Right atrium auricular region (tissue), 2 donors: Measurements from ENCODE around the gene IL3. TPM values are rescaled to one million over a fixed set of nuclear protein-coding genes. Genes with fewer than 3 reads are reported as not detected.

Experiments
- DNase-seq: peaks from one replicate; pipeline ENCODE4 v3.0.0-alpha.2; 2019; ENCODE audit warnings: low spot score
- H3K27ac ChIP-seq, 2 donors: fragments of 200-600 bp; sonication (generic); 1 replicate in 1 of 2; 2 replicates in 1 of 2; pipeline ENCODE4 v1.5.1; 2016 to 2019
- H3K27me3 ChIP-seq, 2 donors: fragments of 200-600 bp; sonication (generic); one replicate each; pipeline versions ENCODE4 v1.5.1 to v1.6.0; 2017 to 2019
- H3K36me3 ChIP-seq: fragments of 200-600 bp; sonication (generic); one replicate; pipeline ENCODE4 v1.5.1; 2016
- H3K4me1 ChIP-seq, 2 donors: fragments of 200-600 bp; sonication (generic); one replicate each; pipeline versions ENCODE4 v1.5.1 to v1.6.0; 2017 to 2019
- H3K4me3 ChIP-seq, 2 donors: fragments of 200-600 bp; sonication (generic); 1 replicate in 1 of 2; 2 replicates in 1 of 2; pipeline ENCODE4 v1.5.1; 2017 to 2019; ENCODE audit warnings: mild to moderate bottlenecking in 1 of 2, moderate library complexity in 1 of 2
- H3K9me3 ChIP-seq, 2 donors: fragments of 200-600 bp; sonication (generic); one replicate each; pipeline ENCODE4 v1.5.1; 2019
- total RNA-seq, 2 donors: library from RNA; depleted of rRNA; stranded (reverse); fragments of >200 nt; gene quantifications; one replicate each; pipeline ENCODE4 v1.1.0, GENCODE V29; 2016
- TF ChIP-seq, protein P1 (sequence below), 2 donors: fragments of 200-600 bp; sonication (generic); IDR thresholded peaks; one replicate each; pipeline ENCODE4 v1.5.1; 2019; ENCODE audit warnings: antibody characterized with exemption in 2 of 2

The IL3 gene
- total RNA-seq, 2 donors from 2014 or later: not detected

DNA sequence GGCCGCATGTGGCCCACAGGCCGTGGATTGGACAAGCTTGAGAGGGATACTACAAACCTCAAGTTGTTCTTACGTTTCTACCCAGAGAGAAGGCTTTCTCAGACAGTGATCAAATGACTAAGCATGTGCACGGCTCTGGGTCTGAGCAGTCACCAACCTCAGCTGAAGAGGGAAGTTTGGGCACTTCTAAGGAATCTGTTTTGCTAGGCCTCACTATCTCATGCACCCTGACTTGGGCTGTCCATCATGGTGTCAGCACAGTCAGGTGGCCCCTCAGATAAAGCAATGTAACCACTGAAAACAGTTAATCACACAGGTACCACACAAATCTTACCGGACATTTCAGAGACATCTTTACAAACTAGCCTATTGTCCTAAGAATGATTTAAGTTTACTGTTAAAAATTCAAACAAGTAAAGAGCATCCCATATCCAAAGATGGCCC is 37.7 kb downstream of the IL3 start:
- Histone ChIP-seq H3K36me3 (no peaks in the 10 kb centered on the region), H3K27ac (no peak overlapping the region), H3K27me3 (no peaks in the 10 kb centered on the region), H3K4me1 (peaks cover 0 to 10% of the 10 kb centered on the region in 2 donors), H3K4me3 (no peak overlapping the region), H3K9me3 (no peaks in the 10 kb centered on the region)
- TF ChIP-seq, protein P1, sequence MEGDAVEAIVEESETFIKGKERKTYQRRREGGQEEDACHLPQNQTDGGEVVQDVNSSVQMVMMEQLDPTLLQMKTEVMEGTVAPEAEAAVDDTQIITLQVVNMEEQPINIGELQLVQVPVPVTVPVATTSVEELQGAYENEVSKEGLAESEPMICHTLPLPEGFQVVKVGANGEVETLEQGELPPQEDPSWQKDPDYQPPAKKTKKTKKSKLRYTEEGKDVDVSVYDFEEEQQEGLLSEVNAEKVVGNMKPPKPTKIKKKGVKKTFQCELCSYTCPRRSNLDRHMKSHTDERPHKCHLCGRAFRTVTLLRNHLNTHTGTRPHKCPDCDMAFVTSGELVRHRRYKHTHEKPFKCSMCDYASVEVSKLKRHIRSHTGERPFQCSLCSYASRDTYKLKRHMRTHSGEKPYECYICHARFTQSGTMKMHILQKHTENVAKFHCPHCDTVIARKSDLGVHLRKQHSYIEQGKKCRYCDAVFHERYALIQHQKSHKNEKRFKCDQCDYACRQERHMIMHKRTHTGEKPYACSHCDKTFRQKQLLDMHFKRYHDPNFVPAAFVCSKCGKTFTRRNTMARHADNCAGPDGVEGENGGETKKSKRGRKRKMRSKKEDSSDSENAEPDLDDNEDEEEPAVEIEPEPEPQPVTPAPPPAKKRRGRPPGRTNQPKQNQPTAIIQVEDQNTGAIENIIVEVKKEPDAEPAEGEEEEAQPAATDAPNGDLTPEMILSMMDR (IDR thresholded peaks at IDR 0.05): no peak
- no peak for DNase-seq

DNA sequence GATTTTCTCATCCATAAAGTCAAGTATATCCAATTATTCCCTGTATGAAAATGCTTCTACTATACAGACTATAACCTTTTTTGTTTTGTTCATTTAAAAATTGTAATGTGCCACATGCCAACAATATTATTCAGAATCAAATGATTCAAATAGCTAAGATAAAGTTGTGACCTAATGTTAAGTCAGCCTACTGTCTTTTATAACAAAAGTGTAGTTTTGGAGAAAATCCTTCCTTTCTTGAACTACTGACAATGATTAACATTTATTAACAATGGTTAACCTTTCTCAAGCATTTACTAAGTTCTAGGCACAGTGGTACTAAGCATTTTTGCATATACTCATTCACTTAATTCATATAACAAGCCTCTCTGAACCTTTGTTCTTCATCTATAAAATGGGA is 38.2 kb downstream of the IL3 start:
- H3K36me3 ChIP-seq: no peaks in the 10 kb centered on the region
- H3K4me3 ChIP-seq: no peak overlapping the region
- no peak overlapping the region for H3K27ac ChIP-seq
- H3K27me3 ChIP-seq: no peaks in the 10 kb centered on the region
- DNase-seq: no peak
- H3K9me3 ChIP-seq: no peaks in the 10 kb centered on the region
- H3K4me1 ChIP-seq: peaks cover 0 to 15% of the 10 kb centered on the region in 2 donors
- TF ChIP-seq, protein P1 (IDR thresholded peaks at IDR 0.05): no peak

DNA sequence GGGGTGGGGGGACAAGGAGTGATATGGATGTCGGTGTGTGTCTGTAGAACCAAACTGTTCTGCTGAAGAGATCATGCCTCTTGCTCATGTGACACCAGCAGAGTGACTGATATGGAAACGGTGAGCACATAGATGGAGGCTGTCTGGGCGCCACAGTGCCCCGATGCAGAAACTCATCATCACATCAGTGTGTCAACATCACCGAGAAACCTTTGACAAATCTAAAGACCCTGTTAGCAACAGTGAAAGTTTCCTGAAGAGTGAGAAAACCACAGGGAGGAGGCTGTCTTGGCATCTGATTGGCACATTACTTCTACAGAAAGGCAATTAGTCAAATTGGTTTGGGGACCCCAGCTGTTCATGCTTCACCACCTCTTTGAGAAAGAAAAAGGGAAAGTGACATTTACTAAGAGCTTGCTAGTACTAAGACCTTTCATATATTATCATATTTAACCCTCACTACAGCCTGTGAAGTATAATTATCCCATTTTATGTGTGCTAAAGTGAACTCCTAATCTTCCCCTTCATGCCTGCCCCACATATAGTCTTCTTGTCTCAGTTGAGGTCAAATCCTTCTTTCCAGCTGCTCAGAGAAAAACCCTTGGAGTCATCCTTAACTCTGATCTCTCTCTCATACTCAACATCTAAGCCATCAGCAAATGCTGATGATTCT is 38.8 kb downstream of the IL3 start:
- no peak overlapping the region for H3K4me3 ChIP-seq
- no peaks in the 10 kb centered on the region for H3K9me3 ChIP-seq
- H3K36me3 ChIP-seq: no peaks in the 10 kb centered on the region
- TF ChIP-seq, protein P1 (IDR thresholded peaks at IDR 0.05): no peak
- H3K4me1 ChIP-seq: peaks cover 0 to 20% of the 10 kb centered on the region in 2 donors
- H3K27me3 ChIP-seq: no peaks in the 10 kb centered on the region
- no peak for DNase-seq
- no peak overlapping the region for H3K27ac ChIP-seq

DNA sequence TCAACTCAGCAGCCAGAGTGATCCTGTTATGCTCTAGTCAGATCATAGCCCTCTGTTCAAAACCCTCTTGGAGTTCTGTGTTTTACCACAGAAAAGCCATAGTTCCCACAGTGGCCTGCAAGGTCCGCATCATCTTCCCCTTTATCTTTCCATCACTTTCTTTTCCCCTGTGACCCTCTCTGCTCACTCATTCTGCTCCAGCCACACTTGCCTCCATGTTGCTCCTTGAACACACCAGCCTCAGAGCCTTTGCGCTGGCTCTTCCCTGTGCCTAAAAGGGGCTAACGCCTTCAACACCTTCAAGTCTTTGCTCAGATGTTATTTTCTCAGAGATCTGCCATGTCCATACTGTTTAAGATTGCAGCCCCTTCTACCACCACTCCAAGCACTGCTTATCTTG is 39.5 kb downstream of the IL3 start:
- Histone ChIP-seq H3K36me3 (no peaks in the 10 kb centered on the region), H3K4me3 (no peak overlapping the region), H3K9me3 (no peaks in the 10 kb centered on the region), H3K27me3 (no peaks in the 10 kb centered on the region), H3K27ac (no peak overlapping the region), H3K4me1 (peaks cover 0 to 21% of the 10 kb centered on the region in 2 donors)
- DNase-seq: no peak
- TF ChIP-seq, protein P1 (IDR thresholded peaks at IDR 0.05): no peak

DNA sequence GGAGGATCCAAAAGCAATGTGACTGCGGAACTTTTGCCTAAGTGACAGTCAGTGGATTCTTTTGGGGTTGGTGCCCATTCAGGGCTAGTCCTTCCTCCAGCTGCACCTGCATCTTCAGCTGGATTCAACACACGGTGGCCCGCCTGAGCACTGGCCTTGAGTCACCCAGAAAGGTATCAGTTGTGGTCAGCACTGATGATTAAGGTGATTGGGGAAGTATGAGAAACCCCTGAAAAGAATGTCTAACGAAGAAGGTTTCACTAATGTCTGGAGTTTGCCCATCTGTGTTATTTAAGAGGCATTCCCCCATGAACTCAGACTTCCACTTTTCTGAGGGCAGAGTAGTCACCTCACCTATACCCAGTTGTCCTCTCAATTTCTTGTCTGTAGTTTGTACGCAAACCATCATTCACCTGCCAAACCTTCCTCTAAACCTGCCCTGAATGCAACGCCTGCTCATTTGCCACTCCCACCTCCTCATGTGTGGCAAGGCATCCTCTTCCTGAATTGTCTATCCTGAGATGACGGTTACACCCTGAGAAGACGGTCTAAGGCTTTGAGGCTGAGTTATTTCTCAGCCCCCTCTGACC is 40.3 kb downstream of the IL3 start:
- Histone ChIP-seq H3K4me1 (peaks cover 0 to 15% of the 10 kb centered on the region in 2 donors), H3K36me3 (no peaks in the 10 kb centered on the region), H3K9me3 (no peaks in the 10 kb centered on the region), H3K27ac (no peak overlapping the region), H3K27me3 (no peaks in the 10 kb centered on the region), H3K4me3 (no peak overlapping the region)
- TF ChIP-seq, protein P1 (IDR thresholded peaks at IDR 0.05): no peak
- no peak for DNase-seq
